HAP-1 (cell line): ENCODE measurements around the gene CLEC4C.

Experiments
- DNase-seq, 2 experiments: peaks; one replicate each; pipeline ENCODE4 v3.0.0-alpha.2; 2016 to 2020; ENCODE audit warnings: low spot score in 2 of 2
- H3K27me3 ChIP-seq: fragments of 250-450 bp; sonication (Bioruptor Pico); 2 replicates; pipeline ENCODE4 v1.5.1; 2020; ENCODE audit warnings: low read depth, mild to moderate bottlenecking, moderate library complexity
- H3K36me3 ChIP-seq: fragments of 250-450 bp; sonication (Bioruptor Pico); replicated peaks from 2 replicates; pipeline ENCODE4 v1.5.1; 2020; ENCODE audit warnings: mild to moderate bottlenecking
- H3K4me1 ChIP-seq: fragments of 250-450 bp; sonication (Bioruptor Pico); 2 replicates; pipeline ENCODE4 v1.5.1; 2020; ENCODE audit warnings: mild to moderate bottlenecking
- H3K4me3 ChIP-seq: fragments of 250-450 bp; sonication (Bioruptor Pico); 2 replicates; pipeline ENCODE4 v1.5.1; 2020; ENCODE audit warnings: mild to moderate bottlenecking, moderate library complexity
- H3K9me3 ChIP-seq: fragments of 250-450 bp; sonication (Bioruptor Pico); 2 replicates; pipeline ENCODE4 v1.5.1; 2020; ENCODE audit warnings: mild to moderate bottlenecking, moderate library complexity
- in situ Hi-C: fragments of 300-500 bp; cut with MboI; formaldehyde crosslinking; loops from 3 replicates; pipeline ENCODE4 v1.14.3; 2020; ENCODE audit warnings: low sequenced_read_pairs, inconsistent platforms, mixed read lengths

Gene CLEC4C

GRCh38 chr12:7709969-7710675 is 37.1 kb downstream of the CLEC4C start:
- no peaks in the 10 kb centered on the region for H3K27me3 ChIP-seq

DNA sequence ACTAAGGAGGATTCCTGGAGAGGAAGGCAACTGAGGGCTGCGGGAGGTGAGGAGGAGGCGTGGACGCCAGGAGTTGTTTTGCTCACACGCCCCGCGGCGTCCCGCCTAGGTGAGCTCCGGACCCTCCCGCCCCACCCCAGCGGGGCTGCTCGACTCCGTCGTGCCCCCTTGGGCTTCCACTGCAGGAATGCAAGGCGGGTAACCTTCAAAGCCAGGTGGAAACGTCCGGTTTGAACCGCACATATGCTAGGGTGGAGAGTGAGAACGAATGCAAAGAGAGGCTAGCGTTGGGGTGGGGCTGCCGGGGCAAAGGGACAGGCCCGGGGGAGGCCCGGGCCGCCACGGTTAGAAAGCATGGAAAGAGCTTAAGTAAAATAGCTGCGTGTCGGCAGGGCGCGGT is 41.3 kb downstream of the CLEC4C start:
- H3K36me3 ChIP-seq, result no peaks in the 10 kb centered on the region
- H3K27me3 ChIP-seq, result no peaks in the 10 kb centered on the region
- no peak for DNase-seq
- in situ Hi-C loops, result no loop called here
- no peak overlapping the region for H3K4me3 ChIP-seq
- H3K9me3 ChIP-seq, result no peaks in the 10 kb centered on the region
- H3K4me1 ChIP-seq, result no peaks in the 10 kb centered on the region

More at GRCh38 chr12:7709969-7710675, 37.1 kb downstream of the CLEC4C start:
- Histone ChIP-seq H3K36me3 (no peaks in the 10 kb centered on the region), H3K4me3 (no peak overlapping the region), H3K4me1 (no peaks in the 10 kb centered on the region), H3K9me3 (no peaks in the 10 kb centered on the region)
- in situ Hi-C loops, result no loop called here
- DNase-seq, result no peak

GRCh38 chr12:7695566-7696197 is 51.5 kb downstream of the CLEC4C start, which contains the start of gene GDF3:
GDF3 (minus strand) TSS chr12:7695775; CDS start chr12:7695728, 47 bp downstream.
- in situ Hi-C loops, result no loop called here
- Histone ChIP-seq H3K27me3 (no peaks in the 10 kb centered on the region), H3K9me3 (no peaks in the 10 kb centered on the region), H3K36me3 (no peaks in the 10 kb centered on the region), H3K4me1 (peaks cover 9% of the 10 kb centered on the region), H3K4me3 (no peak within 1 kb of the TSS)
- DNase-seq, result no peak

DNA sequence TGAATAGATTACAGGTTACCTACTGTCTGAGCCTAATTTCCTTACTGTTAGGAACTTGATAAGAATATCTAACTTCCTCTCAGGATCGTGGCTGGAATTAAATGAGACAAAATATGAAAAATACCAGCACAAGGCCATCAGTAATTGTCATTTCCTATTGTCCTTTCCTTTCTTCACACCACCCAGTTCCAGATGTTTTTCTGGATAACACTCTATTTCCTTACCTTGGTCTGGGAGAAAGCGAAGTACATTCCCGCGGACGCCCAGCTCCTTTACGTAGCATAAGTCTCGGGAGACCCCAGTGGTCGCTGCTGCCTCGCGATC is 52.0 kb downstream of the CLEC4C start:
- no peaks in the 10 kb centered on the region for H3K9me3 ChIP-seq
- DNase-seq, result no peak
- H3K4me3 ChIP-seq, result no peak overlapping the region
- in situ Hi-C loops, result no loop called here
- no peaks in the 10 kb centered on the region for H3K36me3 ChIP-seq
- peaks cover 9% of the 10 kb centered on the region for H3K4me1 ChIP-seq
- H3K27me3 ChIP-seq, result no peaks in the 10 kb centered on the region

- in situ Hi-C loops, result no loop called here
- Histone ChIP-seq H3K9me3 (no peaks in the 10 kb centered on the region), H3K4me3 (no peak overlapping the region), H3K27me3 (no peaks in the 10 kb centered on the region), H3K4me1 (peaks cover 9% of the 10 kb centered on the region), H3K36me3 (no peaks in the 10 kb centered on the region)
- DNase-seq, result peak; percentile 22 to 68
Measured at GRCh38 chr12:7694556-7695236, 52.5 kb downstream of the CLEC4C start.

GRCh38 chr12:7693793-7694192 is 53.4 kb downstream of the CLEC4C start:
- Histone ChIP-seq H3K4me1 (peaks cover 9% of the 10 kb centered on the region), H3K9me3 (no peaks in the 10 kb centered on the region), H3K4me3 (no peak overlapping the region), H3K36me3 (no peaks in the 10 kb centered on the region), H3K27me3 (no peaks in the 10 kb centered on the region)
- no peak for DNase-seq
- in situ Hi-C loops, result no loop called here

- H3K36me3 ChIP-seq, result no peaks in the 10 kb centered on the region
- no peaks in the 10 kb centered on the region for H3K27me3 ChIP-seq
- H3K9me3 ChIP-seq, result no peaks in the 10 kb centered on the region
- H3K4me3 ChIP-seq, result no peak overlapping the region
- no peak for DNase-seq
- peaks cover 9% of the 10 kb centered on the region for H3K4me1 ChIP-seq
- in situ Hi-C loops, result no loop called here
Measured at GRCh38 chr12:7681535-7681934, 65.6 kb downstream of the CLEC4C start.
